Measurements from ENCODE around the gene STARD5.

The STARD5 gene

GRCh38 chr15:81263477-81263876 lies 60.5 kb downstream of the STARD5 start:
- TF ChIP-seq CTCF (IDR thresholded peaks at IDR 0.05; ENCODE audit: borderline replicate concordance, insufficient read depth, low read depth, low read length) = no peak
- no peak overlapping the region for H3K4me3 ChIP-seq (ENCODE audit: low read depth, low read length)

GRCh38 chr15:81261172-81261811 lies 62.6 kb downstream of the STARD5 start:
- H3K4me3 ChIP-seq (ENCODE audit: low read depth, low read length) = no peak overlapping the region

GRCh38 chr15:81259760-81260298 lies 64.1 kb downstream of the STARD5 start:
- TF ChIP-seq CTCF (IDR thresholded peaks at IDR 0.05; ENCODE audit: borderline replicate concordance, insufficient read depth, low read depth, low read length) = no peak
- H3K4me3 ChIP-seq (ENCODE audit: low read depth, low read length) = no peak overlapping the region

More at GRCh38 chr15:81261172-81261811, 62.6 kb downstream of the STARD5 start:
- TF ChIP-seq CTCF (IDR thresholded peaks at IDR 0.05; ENCODE audit: borderline replicate concordance, insufficient read depth, low read depth, low read length) = no peak

Data from GM12875 (cell line).